Activated CD8-positive, alpha-beta T cell treated with anti-CD3 and anti-CD28 coated beads for 36 hours (primary cell): Measurements from ENCODE around the gene NRN1L. TPM values are rescaled to one million over a fixed set of nuclear protein-coding genes. Genes with fewer than 3 reads are reported as not detected.

ENCODE experiments used
- ATAC-seq: fragments of 200-7000 bp; cut with Tn5 transposase; one replicate; pipeline ENCODE4 v1.10.0; 2021; ENCODE audit warnings: mild to moderate bottlenecking, moderate library complexity
- CTCF ChIA-PET: fragments of 350-600 bp; sonication (Branson Sonifier 250); formaldehyde crosslinking; loops from one replicate; lab custom pipeline; 2021; ENCODE audit warnings: antibody characterized with exemption; lab: Charles Lee
- POLR2A ChIA-PET: fragments of 350-600 bp; sonication (Branson Sonifier 250); formaldehyde crosslinking; loops from one replicate; lab custom pipeline; 2021; ENCODE audit warnings: antibody characterized with exemption; lab: Charles Lee
- DNase-seq: peaks from one replicate; pipeline ENCODE4 v3.0.0-alpha.2; 2020
- H3K27ac Mint-ChIP-seq: one replicate; pipeline ENCODE4 v1.8.0; 2021; ENCODE audit warnings: mild to moderate bottlenecking, mixed read lengths
- H3K27me3 Mint-ChIP-seq: one replicate; pipeline ENCODE4 v1.8.0; 2021; ENCODE audit warnings: mixed read lengths
- H3K36me3 Mint-ChIP-seq: one replicate; pipeline ENCODE4 v1.8.0; 2021; ENCODE audit warnings: low read depth, mixed read lengths
- H3K4me1 Mint-ChIP-seq: one replicate; pipeline ENCODE4 v1.8.0; 2021; ENCODE audit warnings: low read depth, mixed read lengths
- H3K4me3 Mint-ChIP-seq: one replicate; pipeline ENCODE4 v1.8.0; 2021; ENCODE audit warnings: mild to moderate bottlenecking, moderate library complexity, mixed read lengths
- H3K9me3 Mint-ChIP-seq: one replicate; pipeline ENCODE4 v1.8.0; 2021; ENCODE audit warnings: mixed read lengths
- CTCF ChIP-seq: fragments of 200-600 bp; IDR thresholded peaks from one replicate; pipeline ENCODE4 v1.8.0; 2022; ENCODE audit warnings: antibody characterized with exemption, mild to moderate bottlenecking
- intact Hi-C: fragments of 100-400 bp; cut with micrococcal nuclease; formaldehyde crosslinking; loops from one replicate; pipeline ENCODE4 v1.10.0; 2022
- total RNA-seq, 2 experiments: library from RNA; stranded (reverse); gene quantifications; one replicate each; pipeline ENCODE4 v1.2.3, GENCODE V29; 2021

NRN1L gene
- total RNA-seq, 2 experiments from 2014 or later, result 0.83 TPM; not detected in 1

- no peaks in the 10 kb centered on the region for H3K27me3 Mint-ChIP-seq
- ChIA-PET CTCF (interaction anchor here (1.0 to 7.8 kb wide), 7 partner anchors 7 to 259 kb away, joined by 3 to 81 read pairs (median 6); partner anchors contain the start of gene NRN1L), POLR2A (interaction anchor here (2.0 kb wide), 1 partner anchor 41 kb away, joined by 6 read pairs; no protein-coding TSS in a partner anchor)
- peaks cover 5% of the 10 kb centered on the region for H3K36me3 Mint-ChIP-seq
- H3K4me3 Mint-ChIP-seq, result no peak overlapping the region
- no peak for DNase-seq
- peaks cover 1% of the 10 kb centered on the region for H3K4me1 Mint-ChIP-seq
- H3K27ac Mint-ChIP-seq, result no peak overlapping the region
- no peaks in the 10 kb centered on the region for H3K9me3 Mint-ChIP-seq
- intact Hi-C loops, result loop anchor here (5.0 kb wide), 1 partner anchor 110 kb away; no protein-coding TSS in a partner anchor
- no peak for ATAC-seq
- no peak for TF ChIP-seq CTCF
Measured at GRCh38 chr16:67927131-67927941, 42.7 kb downstream of the NRN1L start.

- no peak for TF ChIP-seq CTCF
- POLR2A ChIA-PET, result interaction anchor here (1.2 to 2.0 kb wide), 2 partner anchors 20 to 42 kb away, joined by 4 to 6 read pairs; no protein-coding TSS in a partner anchor
- DNase-seq (no peak), ATAC-seq (no peak)
- Mint-ChIP-seq H3K27ac (peak overlapping the region; percentile 52), H3K36me3 (peaks cover 8% of the 10 kb centered on the region), H3K9me3 (no peaks in the 10 kb centered on the region), H3K4me1 (no peaks in the 10 kb centered on the region), H3K27me3 (no peaks in the 10 kb centered on the region), H3K4me3 (no peak overlapping the region)
- CTCF ChIA-PET, result interaction anchor here (0.6 to 7.8 kb wide), 14 partner anchors 8 to 259 kb away, joined by 3 to 81 read pairs (median 4); partner anchors contain the start of genes NRN1L and PSKH1
- intact Hi-C loops, result loop anchor here (2.0 to 5.0 kb wide), 2 partner anchors 45 to 111 kb away; no protein-coding TSS in a partner anchor
Measured at GRCh38 chr16:67928147-67928546, 43.5 kb downstream of the NRN1L start.

GRCh38 chr16:67928561-67929364 lies 44.1 kb downstream of the NRN1L start:
- CTCF ChIA-PET, result interaction anchor here (0.6 to 7.8 kb wide), 19 partner anchors 9 to 260 kb away, joined by 3 to 81 read pairs (median 4); partner anchors contain the start of genes NRN1L and PSKH1
- DNase-seq, result peak; percentile 87
- Mint-ChIP-seq H3K4me1 (peaks cover 1% of the 10 kb centered on the region), H3K9me3 (no peaks in the 10 kb centered on the region), H3K27me3 (no peaks in the 10 kb centered on the region), H3K27ac (no peak overlapping the region), H3K4me3 (no peak overlapping the region), H3K36me3 (peaks cover 11% of the 10 kb centered on the region)
- intact Hi-C loops, result loop anchor here (2.0 to 5.0 kb wide), 2 partner anchors 46 to 111 kb away; no protein-coding TSS in a partner anchor
- peak; percentile 93 for TF ChIP-seq CTCF
- ATAC-seq, result peak; percentile 96
- POLR2A ChIA-PET, result interaction anchor here (1.2 to 2.0 kb wide), 2 partner anchors 21 to 42 kb away, joined by 4 to 6 read pairs; no protein-coding TSS in a partner anchor

GRCh38 chr16:67930191-67930590 lies 45.5 kb downstream of the NRN1L start:
- ChIA-PET POLR2A (interaction anchor here (0.6 to 1.5 kb wide), 5 partner anchors 10 to 87 kb away, joined by 3 to 4 read pairs (median 3); no protein-coding TSS in a partner anchor), CTCF (interaction anchor here (1.1 to 5.3 kb wide), 4 partner anchors 11 to 114 kb away, joined by 3 to 32 read pairs (median 16); partner anchors contain the start of gene NRN1L)
- H3K9me3 Mint-ChIP-seq, result no peaks in the 10 kb centered on the region
- DNase-seq (no peak), ATAC-seq (no peak)
- TF ChIP-seq CTCF, result no peak
- H3K27ac Mint-ChIP-seq, result no peak overlapping the region
- H3K4me1 Mint-ChIP-seq, result peaks cover 15% of the 10 kb centered on the region
- H3K27me3 Mint-ChIP-seq, result no peaks in the 10 kb centered on the region
- no peak overlapping the region for H3K4me3 Mint-ChIP-seq
- intact Hi-C loops, result loop anchor here (10.0 kb wide), 1 partner anchor 265 kb away; the partner anchor contains the start of genes ACD, C16orf86, ENKD1 and PARD6A
- H3K36me3 Mint-ChIP-seq, result peaks cover 26% of the 10 kb centered on the region
